ENCODE results near the gene CD3D.

GRCh38 chr11:118338637-118339061 lies 3.9 kb downstream of the CD3D start:
- TF ChIP-seq, protein P1, sequence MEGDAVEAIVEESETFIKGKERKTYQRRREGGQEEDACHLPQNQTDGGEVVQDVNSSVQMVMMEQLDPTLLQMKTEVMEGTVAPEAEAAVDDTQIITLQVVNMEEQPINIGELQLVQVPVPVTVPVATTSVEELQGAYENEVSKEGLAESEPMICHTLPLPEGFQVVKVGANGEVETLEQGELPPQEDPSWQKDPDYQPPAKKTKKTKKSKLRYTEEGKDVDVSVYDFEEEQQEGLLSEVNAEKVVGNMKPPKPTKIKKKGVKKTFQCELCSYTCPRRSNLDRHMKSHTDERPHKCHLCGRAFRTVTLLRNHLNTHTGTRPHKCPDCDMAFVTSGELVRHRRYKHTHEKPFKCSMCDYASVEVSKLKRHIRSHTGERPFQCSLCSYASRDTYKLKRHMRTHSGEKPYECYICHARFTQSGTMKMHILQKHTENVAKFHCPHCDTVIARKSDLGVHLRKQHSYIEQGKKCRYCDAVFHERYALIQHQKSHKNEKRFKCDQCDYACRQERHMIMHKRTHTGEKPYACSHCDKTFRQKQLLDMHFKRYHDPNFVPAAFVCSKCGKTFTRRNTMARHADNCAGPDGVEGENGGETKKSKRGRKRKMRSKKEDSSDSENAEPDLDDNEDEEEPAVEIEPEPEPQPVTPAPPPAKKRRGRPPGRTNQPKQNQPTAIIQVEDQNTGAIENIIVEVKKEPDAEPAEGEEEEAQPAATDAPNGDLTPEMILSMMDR (conservative IDR thresholded peaks at IDR 0.05; ENCODE audit: low read length): no peak
- TF ChIP-seq EZH2phosphoT487 (IDR thresholded peaks at IDR 0.05; ENCODE audit: borderline replicate concordance): no peak

Measured in Loucy (cell line).